Heart left ventricle (tissue), 16 donors: ENCODE measurements around the gene ZP1. TPM values are rescaled to one million over a fixed set of nuclear protein-coding genes. Genes with fewer than 3 reads are reported as not detected.
A peak's percentile ranks its signal among the peaks of the same experiment; 100 is the strongest.

Experiments used
- ATAC-seq, 4 donors: fragments of 200-7000 bp; cut with Tn5 transposase; one replicate each; pipeline ENCODE4 v1.9.1; 2020 to 2022; ENCODE audit warnings: moderate library complexity in 4 of 4, mild to moderate bottlenecking in 3 of 4, moderate number of reproducible peaks in 1 of 4
- DNase-seq, 5 donors: peaks; one replicate each; pipeline ENCODE4 v3.0.0-alpha.2; 2020
- H3K27ac ChIP-seq, 12 donors: fragments of 200-600 bp; sonication (generic) in 4 of 12; one replicate each; pipeline versions ENCODE4 v1.5.0 to v1.8.0; 2016 to 2022; ENCODE audit warnings: mild to moderate bottlenecking in 2 of 12
- H3K27me3 ChIP-seq, 9 donors: fragments of 200-600 bp; sonication (generic) in 2 of 9; one replicate each; pipeline versions ENCODE4 v1.5.1 to v1.8.0; 2016 to 2022; ENCODE audit warnings: mild to moderate bottlenecking in 3 of 9
- H3K36me3 ChIP-seq, 9 donors: fragments of 200-600 bp; sonication (generic) in 2 of 9; one replicate each; pipeline versions ENCODE4 v1.5.0 to v1.8.0; 2018 to 2022; ENCODE audit warnings: mild to moderate bottlenecking in 2 of 9
- H3K4me1 ChIP-seq, 12 donors: fragments of 200-600 bp; sonication (generic) in 4 of 12; one replicate each; pipeline versions ENCODE4 v1.5.0 to v1.8.0; 2016 to 2022; ENCODE audit warnings: mild to moderate bottlenecking in 3 of 12
- H3K4me3 ChIP-seq, 12 donors: fragments of 200-600 bp; sonication (generic) in 4 of 12; one replicate each; pipeline versions ENCODE4 v1.5.0 to v1.8.0; 2017 to 2022; ENCODE audit warnings: mild to moderate bottlenecking in 9 of 12, moderate library complexity in 4 of 12
- H3K9me3 ChIP-seq, 12 donors: fragments of 200-600 bp; sonication (generic) in 4 of 12; one replicate each; pipeline versions ENCODE4 v1.5.0 to v1.8.0; 2016 to 2022; ENCODE audit warnings: mild to moderate bottlenecking in 1 of 12
- CTCF ChIP-seq, 12 donors: fragments of 200-600 bp; sonication (generic) in 4 of 12; IDR thresholded peaks; one replicate each; pipeline versions ENCODE4 v1.5.0 to v1.8.0; 2018 to 2022; ENCODE audit warnings: antibody characterized with exemption in 12 of 12, mild to moderate bottlenecking in 5 of 12
- POLR2A ChIP-seq, 2 donors: fragments of 450-650 bp; IDR thresholded peaks; one replicate each; pipeline ENCODE4 v1.6.1; 2017; ENCODE audit warnings: antibody characterized with exemption in 2 of 2, mild to moderate bottlenecking in 2 of 2, moderate library complexity in 2 of 2
- WGBS, 4 donors: extraction: QIAGEN DNeasy Blood & Tissue Kit in 2 of 4; methylation state at CpG; one replicate each; pipeline versions ENCODE4 v1.1.5 to v1.1.7; 2013 to 2018; 5-methylcytosine and 5-hydroxymethylcytosine counted together
- intact Hi-C, 10 donors: fragments of 100-400 bp; cut with DNase I; formaldehyde crosslinking; loops; one replicate each; pipeline versions ENCODE4 v1.11.1 to v1.14.2; 2022
- polyA plus RNA-seq, 2 donors: library from polyadenylated mRNA; stranded (reverse); fragments of 200-250 nt; gene quantifications; one replicate each; pipeline ENCODE4 v1.2.3, GENCODE V29; 2013
- total RNA-seq, 9 donors: library from RNA; depleted of rRNA in 2 of 9; stranded (reverse); fragments of >200 nt in 2 of 9; fragmentation: NEBNext Ultra II Directional in 3 of 9; extraction: Animal tissue kit (Norgen Biotek cat#: 25700) in 3 of 9; gene quantifications; one replicate each; pipeline versions ENCODE4 v1.1.0 to v1.2.4, GENCODE V29; 2016 to 2023
- donor health status: ischemic (EF 13 %, LVEDD 7.1; RV severe dilation, severe dysfunction).
- donor health status: healthy with polysubstance abuse.
- donor health status: DM: no; HTN: yes; CAD: no.
- donor health status: DM: no; HTN: no; CAD: no.
- donor health status: ischemic (EF 25% LVEDD 6.9; RV normal size, moderate dysfunction).
- donor health status: ischemic (EF 25% LVEDD 5.7; RV mildly dilated, moderate dysfunction).
- donor health status: healthy.
- donor health status: DM: yes; HTN: yes; CAD: no.
- donor health status: ischemic (EF 35%, LVEDD 5.7; RV mildly dilated, moderate dysfunction).
- donor health status: nonischemic (EF 11% LVEDD 7.7; RV severe dilation, severe dysfunction).
- donor health status: DM: yes; HTN: yes; CAD: no.
- donor health status: PGD.
- donor health status: ischemic (EF 29% LVEDD 5.4; RV normal size, mild dysfunction).
- donor health status: nonischemic (EF 23%, LVEDD 6.1; RV moderate dilation, normal function).

The ZP1 gene
- total and polyA plus RNA-seq, 11 donors, result 0.15 to 0.95 (median 0.32) TPM; not detected in 7

DNA sequence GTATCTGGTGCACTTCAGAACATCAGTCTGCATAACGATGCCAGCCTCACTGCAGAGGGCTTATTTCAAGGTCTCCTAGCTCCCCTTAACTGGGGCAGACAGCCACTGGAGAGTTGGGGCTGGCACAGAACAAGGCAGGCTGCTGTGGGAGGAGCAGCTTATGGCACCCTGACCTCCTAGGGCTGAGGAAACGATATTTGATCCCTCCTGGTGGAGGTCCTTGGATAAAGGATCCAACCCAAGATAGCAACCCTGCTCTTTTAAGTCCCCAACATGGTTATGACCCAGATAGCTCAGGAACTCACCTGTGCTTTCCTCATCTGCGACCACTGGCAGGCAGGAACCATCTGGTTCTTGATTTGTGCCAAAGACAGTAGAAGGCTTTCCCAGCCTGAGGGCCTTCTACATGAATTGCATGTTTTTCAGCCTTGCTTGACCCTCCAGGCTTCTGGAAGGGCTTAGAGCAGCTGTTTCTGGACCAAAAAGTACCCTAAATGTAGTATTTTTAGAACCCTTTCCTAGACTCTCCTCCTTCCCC lies 49.4 kb downstream of the ZP1 start:
- peaks cover 0 to 72% (median 60%) of the 10 kb centered on the region in 12 donors for H3K4me1 ChIP-seq
- H3K27me3 ChIP-seq, result no peaks in the 10 kb centered on the region
- no peak overlapping the region for H3K27ac ChIP-seq
- WGBS, 4 donors, result 48 to 71% (median 63%) methylated on average over 3 of the region's 3 CpGs
- H3K4me3 ChIP-seq, result no peak overlapping the region
- no peak for ATAC-seq
- no peak for DNase-seq
- no peaks in the 10 kb centered on the region for H3K9me3 ChIP-seq
- TF ChIP-seq CTCF (IDR thresholded peaks at IDR 0.05) (no peak), POLR2A (IDR thresholded peaks at IDR 0.05) (no peak)
- intact Hi-C loops, result loop anchor here in 2 of 10 donors (5.0 kb wide), 2 partner anchors 36 to 51 kb away; partner anchors contain the start of gene SLC15A3 (in 1 of the 2)
- peaks cover 2 to 24% (median 21%) of the 10 kb centered on the region in 9 donors for H3K36me3 ChIP-seq

DNA sequence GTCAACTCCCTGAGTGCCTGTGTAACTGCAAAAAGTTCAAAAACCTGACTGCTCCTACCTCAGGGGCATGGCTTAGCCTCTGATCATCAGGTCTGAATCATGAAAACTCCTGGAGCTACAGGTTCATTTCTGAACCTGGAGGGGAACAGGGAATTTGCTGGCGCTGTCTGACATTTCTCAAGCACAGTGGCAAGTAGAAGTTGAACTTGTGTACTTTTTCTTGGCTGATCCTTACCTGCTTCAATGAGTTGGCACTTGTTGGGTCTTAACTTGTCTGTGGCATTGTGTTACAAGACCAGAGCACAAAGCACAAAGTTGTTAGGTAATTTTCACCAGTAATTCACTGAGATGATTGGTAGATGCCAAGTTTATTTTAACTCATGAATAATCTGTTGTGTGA lies 49.9 kb downstream of the ZP1 start:
- Histone ChIP-seq H3K36me3 (peaks cover 2 to 29% (median 26%) of the 10 kb centered on the region in 9 donors), H3K9me3 (no peaks in the 10 kb centered on the region), H3K4me3 (no peak overlapping the region), H3K27me3 (no peaks in the 10 kb centered on the region), H3K27ac (no peak overlapping the region), H3K4me1 (peaks cover 0 to 67% (median 59%) of the 10 kb centered on the region in 12 donors)
- TF ChIP-seq POLR2A (IDR thresholded peaks at IDR 0.05) (no peak), CTCF (IDR thresholded peaks at IDR 0.05) (no peak)
- DNase-seq (no peak), ATAC-seq (no peak)
- WGBS, 4 donors, result 94 to 100% (median 100%) methylated on average over 1 of the region's 1 CpG
- intact Hi-C loops, result loop anchor here in 2 of 10 donors (5.0 kb wide), 2 partner anchors 35 to 50 kb away; partner anchors contain the start of gene SLC15A3 (in 1 of the 2)

GRCh38 chr11:60918251-60918938 lies 51.1 kb downstream of the ZP1 start:
- no peak for ATAC-seq
- Histone ChIP-seq H3K27ac (peak overlapping the region in 1 of 12 donors; percentile 23), H3K4me1 (peaks cover 0 to 57% (median 49%) of the 10 kb centered on the region in 12 donors), H3K27me3 (peaks cover 0 to 2% (median 0%) of the 10 kb centered on the region in 9 donors), H3K9me3 (no peaks in the 10 kb centered on the region), H3K36me3 (peaks cover 2 to 40% (median 35%) of the 10 kb centered on the region in 9 donors), H3K4me3 (no peak overlapping the region)
- intact Hi-C loops, result loop anchor here in 2 of 10 donors (5.0 kb wide), 2 partner anchors 34 to 49 kb away; partner anchors contain the start of gene SLC15A3 (in 1 of the 2)
- WGBS, 4 donors, result 82 to 86% (median 85%) methylated on average over 4 of the region's 4 CpGs
- TF ChIP-seq CTCF (IDR thresholded peaks at IDR 0.05) (no peak), POLR2A (IDR thresholded peaks at IDR 0.05) (no peak)
- no peak for DNase-seq

DNA sequence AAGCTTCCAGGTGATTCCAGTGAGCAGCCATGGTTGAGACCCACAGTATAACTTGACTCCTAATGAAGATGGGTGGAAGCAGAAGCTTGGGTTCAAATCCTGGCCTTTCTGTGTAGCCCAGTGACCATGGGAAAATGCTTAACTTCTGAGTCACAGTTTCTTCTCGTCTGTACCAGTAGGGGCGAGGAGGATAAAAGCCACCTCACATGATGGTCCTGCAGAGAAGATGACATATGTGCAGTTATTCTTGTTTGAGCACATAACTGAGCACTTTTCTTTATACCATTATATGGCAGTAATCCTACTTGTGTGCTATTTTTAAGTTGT lies 51.6 kb downstream of the ZP1 start:
- Histone ChIP-seq H3K4me1 (peaks cover under 1 to 59% (median 51%) of the 10 kb centered on the region in 12 donors), H3K27me3 (peaks cover 0 to 7% (median 0%) of the 10 kb centered on the region in 9 donors), H3K9me3 (no peaks in the 10 kb centered on the region), H3K27ac (peak overlapping the region in 1 of 12 donors; percentile 23), H3K4me3 (no peak overlapping the region), H3K36me3 (peaks cover 2 to 40% (median 35%) of the 10 kb centered on the region in 9 donors)
- DNase-seq (no peak), ATAC-seq (no peak)
- intact Hi-C loops, result loop anchor here in 2 of 10 donors (5.0 kb wide), 2 partner anchors 33 to 48 kb away; partner anchors contain the start of gene SLC15A3 (in 1 of the 2)
- WGBS, 4 donors, result 40 to 52% (median 51%) methylated on average over 2 of the region's 2 CpGs
- TF ChIP-seq CTCF (IDR thresholded peaks at IDR 0.05) (no peak), POLR2A (IDR thresholded peaks at IDR 0.05) (no peak)
